Limb (tissue), 2 donors: Measurements from ENCODE around the gene NAT8L.

Experiments used
- DNase-seq, 2 donors: peaks; one replicate each; pipeline ENCODE4 v3.0.0-alpha.2; 2016; ENCODE audit errors: extremely low spot score in 2 of 2

NAT8L gene

DNA sequence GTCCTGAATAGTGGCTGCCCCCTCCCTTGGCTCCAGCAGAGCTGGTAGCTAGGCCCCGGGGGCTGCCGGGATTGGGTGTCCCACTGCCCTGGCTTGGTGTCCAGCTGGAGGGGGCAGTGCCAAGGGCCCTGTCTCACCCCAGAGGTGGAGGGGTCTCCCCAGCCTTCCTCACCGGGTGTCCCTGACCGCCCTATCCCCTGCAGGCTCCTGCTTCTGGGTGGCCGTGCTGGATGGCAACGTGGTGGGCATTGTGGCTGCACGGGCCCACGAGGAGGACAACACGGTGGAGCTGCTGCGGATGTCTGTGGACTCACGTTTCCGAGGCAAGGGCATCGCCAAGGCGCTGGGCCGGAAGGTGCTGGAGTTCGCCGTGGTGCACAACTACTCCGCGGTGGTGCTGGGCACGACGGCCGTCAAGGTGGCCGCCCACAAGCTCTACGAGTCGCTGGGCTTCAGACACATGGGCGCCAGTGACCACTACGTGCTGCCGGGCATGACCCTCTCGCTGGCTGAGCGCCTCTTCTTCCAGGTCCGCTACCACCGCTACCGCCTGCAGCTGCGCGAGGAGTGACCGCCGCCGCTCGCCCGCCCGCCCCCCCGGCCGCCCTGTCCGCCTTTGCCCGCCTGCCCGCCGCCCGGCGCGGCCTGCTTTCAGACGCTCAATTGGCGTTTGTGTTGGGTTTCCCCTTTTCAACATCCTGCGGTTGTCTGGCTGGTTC, 4.6 kb downstream of the NAT8L start:
- DNase-seq = peak in 1 of 2 donors; percentile 28

DNA sequence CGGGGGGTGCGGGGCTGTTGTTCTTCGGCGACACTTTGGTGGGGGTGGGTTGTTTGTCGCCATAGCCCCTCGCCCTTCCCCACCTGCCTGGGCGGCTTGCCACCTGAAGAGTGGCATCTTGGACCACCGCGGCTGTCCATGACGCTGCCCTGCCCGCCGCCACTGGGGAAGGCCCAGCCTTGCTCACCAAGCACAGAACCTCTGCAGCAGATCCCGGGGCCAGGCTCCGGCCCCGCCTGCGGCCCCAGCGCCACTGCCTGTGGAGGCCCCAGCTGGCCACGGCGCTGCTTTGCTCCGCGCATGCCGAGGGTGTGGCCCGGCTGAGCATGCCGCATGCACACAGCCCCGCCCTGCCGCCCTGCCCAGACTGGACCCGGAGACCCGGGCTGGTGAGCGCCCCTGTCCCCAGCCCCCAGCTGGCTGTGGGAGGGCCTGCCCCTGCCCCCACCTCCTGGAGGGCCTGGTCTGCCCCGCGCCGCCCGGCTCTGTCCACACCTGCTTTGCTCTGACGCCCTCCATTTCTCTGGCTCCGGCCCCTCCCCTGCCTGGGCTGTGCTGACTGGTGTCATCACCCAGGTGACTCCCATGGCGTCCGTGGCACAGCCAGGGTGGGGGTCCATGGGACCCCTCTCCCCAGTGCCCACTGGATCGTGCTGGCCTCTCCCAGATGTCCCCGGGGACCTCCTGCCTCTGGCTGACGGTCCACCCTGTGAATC, 5.3 kb downstream of the NAT8L start:
- DNase-seq = peak in 1 of 2 donors; percentile 29

DNA sequence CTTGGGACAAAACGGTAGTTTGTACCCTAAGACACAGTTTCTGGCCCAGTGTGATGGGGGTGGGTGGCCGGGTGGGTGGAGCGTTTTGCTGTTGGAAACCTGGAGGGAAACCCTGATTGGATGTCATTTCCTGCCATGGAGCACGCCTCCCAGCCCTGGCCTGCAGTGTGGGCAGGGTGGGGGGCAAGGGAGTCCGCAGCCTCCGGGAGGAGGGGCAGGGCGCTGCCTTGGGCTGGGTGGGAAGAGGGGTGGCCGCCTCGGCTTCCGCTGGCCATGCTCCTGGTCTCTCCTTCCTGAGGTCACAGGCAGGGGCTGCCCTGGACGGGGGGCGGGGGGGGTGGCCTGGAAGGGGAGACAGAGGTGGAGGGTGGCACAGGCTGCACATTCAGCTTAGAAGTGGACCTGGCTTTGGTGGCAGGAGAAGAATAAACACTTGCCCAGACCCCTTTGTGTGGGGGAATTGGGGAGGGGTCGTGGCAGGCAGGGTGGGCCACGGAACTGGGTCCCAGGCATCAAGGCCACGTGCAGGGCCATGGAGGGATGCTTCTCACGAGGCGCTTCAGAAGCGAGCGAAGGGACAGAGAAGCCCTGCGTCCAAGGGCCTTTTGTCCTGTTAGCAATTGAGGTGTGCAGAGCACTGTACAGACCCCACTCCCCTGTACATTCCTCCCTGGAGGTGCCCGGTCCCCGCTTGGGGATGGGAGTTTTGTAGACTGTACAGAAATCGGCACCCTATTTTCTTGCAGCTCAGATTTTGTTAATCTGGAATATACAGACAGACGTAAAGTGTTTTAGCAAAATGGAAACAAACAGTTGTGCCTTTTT, 6.2 kb downstream of the NAT8L start:
- peak in 1 of 2 donors; percentile 24 for DNase-seq

- DNase-seq = no peak
These were observed 7.0 kb downstream of the NAT8L start for GRCh38 chr4:2066011-2066551.

GRCh38 chr4:2066571-2067445, 7.7 kb downstream of the NAT8L start:
- DNase-seq = no peak

GRCh38 chr4:2067446-2068197, 8.5 kb downstream of the NAT8L start:
- DNase-seq = no peak

DNA sequence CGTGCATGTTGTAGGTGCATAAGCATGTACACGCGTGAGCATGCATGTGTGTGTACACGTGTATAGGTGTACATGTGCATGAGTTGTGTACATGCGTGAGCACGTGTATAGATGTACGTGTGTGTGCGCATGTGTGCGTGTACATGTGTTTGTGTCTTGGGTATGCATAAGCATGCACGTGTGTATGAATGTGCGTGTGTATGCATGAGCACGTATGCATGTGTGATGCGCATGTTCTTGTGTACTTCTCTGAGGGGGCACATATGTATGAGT, 9.0 kb downstream of the NAT8L start:
- DNase-seq = no peak

- no peak for DNase-seq
These were observed 9.4 kb downstream of the NAT8L start for GRCh38 chr4:2068566-2068965.

- DNase-seq = peak in 1 of 2 donors; percentile 22
These were observed 10.2 kb downstream of the NAT8L start for GRCh38 chr4:2069161-2069971.

GRCh38 chr4:2069986-2070385, 10.9 kb downstream of the NAT8L start:
- no peak for DNase-seq

GRCh38 chr4:2070421-2071251, 11.5 kb downstream of the NAT8L start:
- DNase-seq = peak in 1 of 2 donors; percentile 24

- DNase-seq = peak in 1 of 2 donors; percentile 48
These were observed 12.3 kb downstream of the NAT8L start for GRCh38 chr4:2071252-2071911.

GRCh38 chr4:2071912-2072867, 13.1 kb downstream of the NAT8L start:
- peak in 1 of 2 donors; percentile 54 for DNase-seq

- DNase-seq = peak in 1 of 2 donors; percentile 24
These were observed 14.1 kb downstream of the NAT8L start for GRCh38 chr4:2072971-2073807.

DNA sequence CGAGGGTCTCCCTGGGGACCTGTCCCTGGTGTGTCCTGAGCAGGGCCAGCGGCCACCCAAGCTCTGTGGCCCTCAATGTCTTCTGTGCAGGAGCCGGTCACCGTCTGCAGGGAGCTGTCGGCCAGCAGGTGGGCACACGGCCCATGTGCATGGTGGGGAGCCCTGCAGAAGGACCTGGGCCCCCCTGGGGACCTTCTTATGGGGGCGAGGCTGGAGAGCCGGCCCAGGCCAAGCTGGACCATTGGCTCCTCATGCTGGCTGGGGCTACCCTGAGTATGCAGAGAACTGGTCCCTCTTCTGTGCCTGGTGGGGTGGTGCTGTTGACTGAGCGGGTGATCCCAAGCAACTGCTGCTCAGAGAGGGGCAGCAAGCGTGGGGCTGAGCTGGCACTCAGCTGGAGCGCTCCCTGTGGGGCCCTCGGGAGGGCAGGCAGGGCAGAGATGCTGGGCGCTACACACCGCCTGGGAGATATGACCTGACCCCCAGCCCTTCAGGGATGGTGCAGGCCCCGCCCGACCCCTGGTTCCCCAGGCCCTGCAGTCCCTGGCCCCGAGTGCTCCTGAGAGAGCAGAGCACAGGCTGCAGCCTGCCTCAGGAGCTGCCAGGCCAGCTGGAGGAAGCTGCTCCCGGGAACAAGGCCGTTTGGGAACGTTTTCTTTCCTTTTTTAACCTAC, 14.8 kb downstream of the NAT8L start:
- peak in 1 of 2 donors; percentile 27 for DNase-seq
